AG04450 (cell line): ENCODE results near the gene CTSE. TPM values are rescaled to one million over a fixed set of nuclear protein-coding genes. Genes with fewer than 3 reads are reported as not detected.

Experiments
- CTCF ChIA-PET: fragments of 300-600, 350-600 bp; formaldehyde crosslinking; extraction: SDS; loops from one replicate; lab custom pipeline; 2022; ENCODE audit warnings: antibody characterized with exemption, inconsistent platforms; lab: Charles Lee
- POLR2A ChIA-PET: fragments of 350-600 bp; formaldehyde crosslinking; extraction: SDS; loops from one replicate; lab custom pipeline; 2021; ENCODE audit warnings: antibody characterized with exemption, inconsistent platforms; lab: Yijun Ruan, JAX
- DNase-seq: peaks from one replicate; pipeline ENCODE4 v3.0.0-alpha.2; 2011; ENCODE audit warnings: low read depth, low spot score
- H3K27ac ChIP-seq: one replicate; pipeline ENCODE4 v1.5.1; 2012; ENCODE audit warnings: low read depth, low read length, control low read depth
- H3K27me3 ChIP-seq: one replicate; pipeline ENCODE4 v1.6.0; 2012; ENCODE audit warnings: low read length; ENCODE audit not compliant: control insufficient read depth, insufficient read depth
- H3K4me3 ChIP-seq: 2 replicates; pipeline ENCODE4 v1.5.1; 2011; ENCODE audit warnings: mild to moderate bottlenecking, low read depth, low read length, control low read depth
- H3K9me3 ChIP-seq: 2 replicates; pipeline ENCODE4 v1.5.1; 2012; ENCODE audit warnings: low read length; ENCODE audit not compliant: control insufficient read depth, insufficient read depth
- polyA plus RNA-seq: library from polyadenylated mRNA; depleted of rRNA; stranded (reverse); fragments of >200 nt; gene quantifications from 2 replicates; pipeline ENCODE4 v1.2.3, GENCODE V29; 2011
- TF ChIP-seq, protein P1 (sequence below): IDR thresholded peaks from 2 replicates; pipeline ENCODE4 v1.5.1; 2011; ENCODE audit warnings: low read depth, low read length, control low read depth, inconsistent platforms

CTSE gene
- polyA plus RNA-seq, 1 experiment, result not detected

DNA sequence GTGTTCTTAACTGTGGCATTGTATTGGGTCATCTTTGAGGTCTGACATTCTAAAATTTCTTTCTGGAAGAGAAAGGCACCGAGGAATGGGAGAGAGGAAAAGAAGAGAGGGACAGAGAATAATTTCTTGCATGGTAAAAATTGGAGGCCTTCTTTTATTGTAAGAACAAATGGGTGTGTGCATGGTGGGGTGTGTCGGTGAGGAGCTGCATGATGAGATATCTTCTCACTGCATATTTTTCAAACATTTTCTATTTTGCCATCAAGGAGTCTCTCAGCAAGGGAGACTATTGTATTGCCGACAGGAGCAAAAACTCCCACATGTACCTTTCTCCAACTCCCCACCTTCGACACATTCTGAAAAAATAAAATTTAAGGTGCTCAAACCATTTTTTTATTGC lies 6.5 kb upstream of the CTSE start:
- H3K27me3 ChIP-seq, result peaks cover 53% of the 10 kb centered on the region
- H3K27ac ChIP-seq, result no peak overlapping the region
- no peak overlapping the region for H3K4me3 ChIP-seq
- TF ChIP-seq, protein P1, sequence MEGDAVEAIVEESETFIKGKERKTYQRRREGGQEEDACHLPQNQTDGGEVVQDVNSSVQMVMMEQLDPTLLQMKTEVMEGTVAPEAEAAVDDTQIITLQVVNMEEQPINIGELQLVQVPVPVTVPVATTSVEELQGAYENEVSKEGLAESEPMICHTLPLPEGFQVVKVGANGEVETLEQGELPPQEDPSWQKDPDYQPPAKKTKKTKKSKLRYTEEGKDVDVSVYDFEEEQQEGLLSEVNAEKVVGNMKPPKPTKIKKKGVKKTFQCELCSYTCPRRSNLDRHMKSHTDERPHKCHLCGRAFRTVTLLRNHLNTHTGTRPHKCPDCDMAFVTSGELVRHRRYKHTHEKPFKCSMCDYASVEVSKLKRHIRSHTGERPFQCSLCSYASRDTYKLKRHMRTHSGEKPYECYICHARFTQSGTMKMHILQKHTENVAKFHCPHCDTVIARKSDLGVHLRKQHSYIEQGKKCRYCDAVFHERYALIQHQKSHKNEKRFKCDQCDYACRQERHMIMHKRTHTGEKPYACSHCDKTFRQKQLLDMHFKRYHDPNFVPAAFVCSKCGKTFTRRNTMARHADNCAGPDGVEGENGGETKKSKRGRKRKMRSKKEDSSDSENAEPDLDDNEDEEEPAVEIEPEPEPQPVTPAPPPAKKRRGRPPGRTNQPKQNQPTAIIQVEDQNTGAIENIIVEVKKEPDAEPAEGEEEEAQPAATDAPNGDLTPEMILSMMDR, result no peak
- no peak for DNase-seq
- ChIA-PET CTCF (interaction anchor here (0.6 to 2.7 kb wide), 22 partner anchors 8 to 1886 kb away, joined by 3 to 27 read pairs (median 5); partner anchors contain the start of gene RAB7B), POLR2A (no interaction called here)
- peaks cover 2% of the 10 kb centered on the region; the same call in 1 of the 2 replicates for H3K9me3 ChIP-seq

DNA sequence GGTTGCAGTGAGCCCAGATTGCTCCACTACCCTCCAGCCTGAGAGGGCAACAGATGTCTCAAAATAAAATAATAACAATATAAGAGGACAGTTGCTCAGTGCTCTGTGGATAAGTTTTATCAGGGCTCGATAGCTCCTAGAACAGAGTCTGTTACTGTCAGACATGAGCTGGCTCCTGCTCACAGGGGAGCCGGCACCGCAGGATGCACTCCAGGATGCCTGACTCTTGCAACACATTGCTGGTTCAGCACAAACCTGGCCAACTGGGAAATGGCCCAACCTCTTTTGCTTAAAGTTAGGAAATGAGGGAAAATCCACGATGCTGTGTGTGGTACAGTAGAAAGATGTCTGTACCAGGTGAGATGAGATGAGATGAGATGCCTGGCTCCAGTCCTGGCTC lies 5.8 kb upstream of the CTSE start:
- no peak overlapping the region for H3K4me3 ChIP-seq
- peaks cover 46% of the 10 kb centered on the region for H3K27me3 ChIP-seq
- peaks cover 2% of the 10 kb centered on the region; the same call in 1 of the 2 replicates for H3K9me3 ChIP-seq
- no peak overlapping the region for H3K27ac ChIP-seq
- CTCF ChIA-PET, result interaction anchor here (1.2 to 2.7 kb wide), 8 partner anchors 15 to 85 kb away, joined by 4 to 27 read pairs (median 8); partner anchors contain the start of gene RAB7B
- POLR2A ChIA-PET, result no interaction called here
- no peak for DNase-seq
- TF ChIP-seq, protein P1, result no peak

DNA sequence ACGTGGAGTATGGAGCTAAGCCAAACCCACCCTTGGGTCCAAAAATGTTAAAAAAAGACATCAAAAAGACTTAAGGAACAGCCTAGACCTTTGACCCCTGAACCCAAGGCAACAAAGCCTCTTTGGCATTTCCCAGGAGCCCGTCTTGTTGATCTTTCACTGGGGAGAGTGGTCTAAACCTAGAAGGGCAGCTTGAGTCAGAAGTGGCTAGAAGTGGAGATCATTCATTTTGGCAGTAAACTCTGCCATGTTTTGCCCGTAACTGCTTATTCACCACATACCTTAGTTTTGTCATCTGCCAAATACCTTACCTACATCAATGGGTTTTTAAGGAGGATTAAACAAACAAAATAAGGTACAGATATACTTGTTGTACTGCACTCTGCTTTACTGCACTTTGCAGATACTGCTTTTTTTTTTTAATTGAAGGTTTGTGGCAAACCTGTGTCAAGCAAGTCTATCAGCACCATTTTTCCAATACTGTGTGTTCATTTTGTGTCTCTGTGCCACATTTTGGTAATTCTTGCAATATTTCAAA lies 1.7 kb upstream of the CTSE start:
- TF ChIP-seq, protein P1, result no peak
- Histone ChIP-seq H3K27ac (no peak overlapping the region), H3K27me3 (peaks cover 25% of the 10 kb centered on the region), H3K9me3 (no peaks in the 10 kb centered on the region), H3K4me3 (no peak overlapping the region)
- ChIA-PET POLR2A (no interaction called here), CTCF (interaction anchor here (0.8 kb wide), 1 partner anchor 41 kb away, joined by 3 read pairs; no protein-coding TSS in a partner anchor)
- no peak for DNase-seq

DNA sequence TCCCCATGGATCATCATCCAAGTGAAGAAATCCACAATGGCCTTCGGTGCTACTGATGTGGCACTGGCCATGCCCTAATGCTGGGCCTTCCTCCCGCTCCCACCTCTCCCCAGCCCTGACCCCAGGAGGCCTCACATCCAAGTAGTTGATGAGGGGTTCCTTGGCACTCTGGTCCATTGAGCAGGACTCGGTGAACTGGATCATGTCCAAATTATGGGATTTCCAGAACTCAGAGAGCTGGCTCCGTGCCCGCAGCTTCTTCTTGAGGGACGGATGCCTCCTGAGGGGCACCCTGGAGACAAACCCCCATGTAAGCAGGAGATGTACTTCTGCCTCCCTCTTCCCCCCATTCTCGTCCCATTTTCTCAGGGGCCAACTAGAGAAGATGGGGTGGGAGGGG lies 929 bp downstream of the CTSE start:
- DNase-seq, result no peak
- Histone ChIP-seq H3K9me3 (no peaks in the 10 kb centered on the region), H3K27me3 (peaks cover 14% of the 10 kb centered on the region), H3K27ac (no peak overlapping the region), H3K4me3 (no peak overlapping the region)
- ChIA-PET CTCF (interaction anchor here (1.1 kb wide), 1 partner anchor 8 kb away, joined by 4 read pairs; no protein-coding TSS in a partner anchor), POLR2A (no interaction called here)
- TF ChIP-seq, protein P1, result no peak

DNA sequence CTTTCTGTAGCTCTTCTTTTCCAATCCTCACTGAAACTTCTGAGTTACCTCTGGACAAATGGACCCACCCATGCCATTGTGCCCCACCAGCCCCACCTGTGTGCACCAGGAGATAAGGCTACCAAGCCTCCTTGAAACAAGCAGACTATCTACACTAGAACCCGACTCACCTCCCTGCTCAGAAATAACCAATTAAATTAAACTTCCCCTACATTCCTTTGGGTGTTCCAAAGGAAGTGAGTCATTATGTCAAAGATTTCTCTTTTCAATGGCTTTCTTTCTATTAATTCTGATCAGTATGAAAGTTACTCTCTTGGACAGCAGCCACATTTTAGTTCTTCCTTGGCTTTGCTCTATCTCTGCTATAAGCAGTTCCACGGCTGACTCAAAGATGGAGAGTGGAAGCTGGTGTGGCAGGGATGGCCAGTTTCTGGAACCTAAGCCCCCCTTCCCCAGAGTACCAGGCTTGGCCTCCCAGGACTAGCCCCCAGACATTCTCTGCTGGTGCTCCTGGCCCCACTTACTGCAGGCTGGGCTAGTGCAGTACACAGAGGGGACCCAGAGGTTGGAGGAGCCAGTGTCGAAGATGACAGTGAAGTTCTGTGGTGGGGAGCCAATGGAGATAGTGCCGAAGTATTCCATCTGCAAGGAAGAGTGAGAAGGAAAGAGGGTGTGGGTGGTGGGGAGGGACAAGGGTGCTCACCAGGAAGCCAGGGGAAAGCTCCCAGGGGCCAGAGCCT lies 1.9 kb downstream of the CTSE start:
- TF ChIP-seq, protein P1, result no peak
- no peak overlapping the region for H3K27ac ChIP-seq
- ChIA-PET CTCF (interaction anchor here (1.1 kb wide), 1 partner anchor 9 kb away, joined by 4 read pairs; no protein-coding TSS in a partner anchor), POLR2A (no interaction called here)
- no peak for DNase-seq
- H3K27me3 ChIP-seq, result peaks cover 13% of the 10 kb centered on the region
- H3K9me3 ChIP-seq, result no peaks in the 10 kb centered on the region
- no peak overlapping the region for H3K4me3 ChIP-seq
